HG03521 (cell line): ENCODE results near the gene PDC.
"Not testable (repeated sequence)": the region's sequence is repeated elsewhere in the genome, so short reads cannot be mapped to it uniquely, and the experiment has no call there.

ENCODE experiments used
- ATAC-seq: cut with Tn5 transposase; IDR thresholded peaks from one replicate; pipeline ENCODE4 v1.9.1; 2021; ENCODE audit warnings: mild to moderate bottlenecking, moderate library complexity; ENCODE audit not compliant: unreplicated experiment

Gene PDC

GRCh38 chr1:186404454-186405051 is 56.4 kb downstream of the PDC start:
- ATAC-seq: no peak

GRCh38 chr1:186403632-186404031 is 57.3 kb downstream of the PDC start:
- no peak for ATAC-seq

DNA sequence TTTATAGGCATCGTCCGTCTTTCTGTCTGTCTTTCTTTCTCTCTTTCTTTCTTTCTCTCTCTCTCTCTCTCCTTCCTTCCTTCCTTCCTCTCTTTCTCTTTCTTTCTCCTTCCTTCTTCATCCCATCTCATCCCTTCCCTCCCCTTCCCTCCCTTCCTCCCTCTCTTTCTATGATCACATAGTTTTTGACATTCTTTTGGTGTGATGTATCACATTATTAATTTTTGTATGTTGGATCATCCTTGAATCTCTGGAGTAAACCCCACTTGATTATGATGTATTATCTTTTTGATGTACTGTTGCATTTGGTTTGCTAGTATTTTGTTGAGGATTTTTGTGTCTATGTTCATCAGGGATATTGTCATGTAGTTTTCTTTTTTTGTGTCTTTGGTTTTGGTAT is 59.5 kb downstream of the PDC start:
- ATAC-seq: not testable (repeated sequence)
